Measurements from ENCODE around the gene ANGPTL8.

GRCh38 chr19:11224429-11224828 lies 15.0 kb upstream of the ANGPTL8 start:
- TF ChIP-seq POLR2AphosphoS5 (IDR thresholded peaks at IDR 0.05; ENCODE audit: low read depth, low read length): no peak
- no peak for TF ChIP-seq TAF1 (IDR thresholded peaks at IDR 0.05; ENCODE audit: low read depth, low read length)
- no peak for TF ChIP-seq POLR2A (IDR thresholded peaks at IDR 0.05; ENCODE audit: low read depth, low read length)

Data from GM12891 (cell line).